ENCODE measurements around the gene NKAIN2. TPM values are rescaled to one million over a fixed set of nuclear protein-coding genes. Genes with fewer than 3 reads are reported as not detected.

Gene NKAIN2
- total RNA-seq, 1 experiment from 2014 or later: not detected

GRCh38 chr6:124002377-124003081 lies 198.9 kb downstream of the NKAIN2 start (continued):
- TF ChIP-seq, protein P1, sequence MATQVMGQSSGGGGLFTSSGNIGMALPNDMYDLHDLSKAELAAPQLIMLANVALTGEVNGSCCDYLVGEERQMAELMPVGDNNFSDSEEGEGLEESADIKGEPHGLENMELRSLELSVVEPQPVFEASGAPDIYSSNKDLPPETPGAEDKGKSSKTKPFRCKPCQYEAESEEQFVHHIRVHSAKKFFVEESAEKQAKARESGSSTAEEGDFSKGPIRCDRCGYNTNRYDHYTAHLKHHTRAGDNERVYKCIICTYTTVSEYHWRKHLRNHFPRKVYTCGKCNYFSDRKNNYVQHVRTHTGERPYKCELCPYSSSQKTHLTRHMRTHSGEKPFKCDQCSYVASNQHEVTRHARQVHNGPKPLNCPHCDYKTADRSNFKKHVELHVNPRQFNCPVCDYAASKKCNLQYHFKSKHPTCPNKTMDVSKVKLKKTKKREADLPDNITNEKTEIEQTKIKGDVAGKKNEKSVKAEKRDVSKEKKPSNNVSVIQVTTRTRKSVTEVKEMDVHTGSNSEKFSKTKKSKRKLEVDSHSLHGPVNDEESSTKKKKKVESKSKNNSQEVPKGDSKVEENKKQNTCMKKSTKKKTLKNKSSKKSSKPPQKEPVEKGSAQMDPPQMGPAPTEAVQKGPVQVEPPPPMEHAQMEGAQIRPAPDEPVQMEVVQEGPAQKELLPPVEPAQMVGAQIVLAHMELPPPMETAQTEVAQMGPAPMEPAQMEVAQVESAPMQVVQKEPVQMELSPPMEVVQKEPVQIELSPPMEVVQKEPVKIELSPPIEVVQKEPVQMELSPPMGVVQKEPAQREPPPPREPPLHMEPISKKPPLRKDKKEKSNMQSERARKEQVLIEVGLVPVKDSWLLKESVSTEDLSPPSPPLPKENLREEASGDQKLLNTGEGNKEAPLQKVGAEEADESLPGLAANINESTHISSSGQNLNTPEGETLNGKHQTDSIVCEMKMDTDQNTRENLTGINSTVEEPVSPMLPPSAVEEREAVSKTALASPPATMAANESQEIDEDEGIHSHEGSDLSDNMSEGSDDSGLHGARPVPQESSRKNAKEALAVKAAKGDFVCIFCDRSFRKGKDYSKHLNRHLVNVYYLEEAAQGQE (IDR thresholded peaks at IDR 0.05; ENCODE audit: low read depth): no peak
- no peak for TF ChIP-seq EZH2 (IDR thresholded peaks at IDR 0.05)
- no peak for TF ChIP-seq ZNF274 (IDR thresholded peaks at IDR 0.05; ENCODE audit: low read depth, low read length)
- TF ChIP-seq CBX3 (IDR thresholded peaks at IDR 0.05; ENCODE audit: low read depth): no peak
- no peak for TF ChIP-seq EZH2phosphoT487 (IDR thresholded peaks at IDR 0.05; ENCODE audit: borderline replicate concordance)
- TF ChIP-seq JUND (IDR thresholded peaks at IDR 0.05): no peak
- no peak for TF ChIP-seq CEBPB (IDR thresholded peaks at IDR 0.05; ENCODE audit: low read depth)
- TF ChIP-seq, protein P2, sequence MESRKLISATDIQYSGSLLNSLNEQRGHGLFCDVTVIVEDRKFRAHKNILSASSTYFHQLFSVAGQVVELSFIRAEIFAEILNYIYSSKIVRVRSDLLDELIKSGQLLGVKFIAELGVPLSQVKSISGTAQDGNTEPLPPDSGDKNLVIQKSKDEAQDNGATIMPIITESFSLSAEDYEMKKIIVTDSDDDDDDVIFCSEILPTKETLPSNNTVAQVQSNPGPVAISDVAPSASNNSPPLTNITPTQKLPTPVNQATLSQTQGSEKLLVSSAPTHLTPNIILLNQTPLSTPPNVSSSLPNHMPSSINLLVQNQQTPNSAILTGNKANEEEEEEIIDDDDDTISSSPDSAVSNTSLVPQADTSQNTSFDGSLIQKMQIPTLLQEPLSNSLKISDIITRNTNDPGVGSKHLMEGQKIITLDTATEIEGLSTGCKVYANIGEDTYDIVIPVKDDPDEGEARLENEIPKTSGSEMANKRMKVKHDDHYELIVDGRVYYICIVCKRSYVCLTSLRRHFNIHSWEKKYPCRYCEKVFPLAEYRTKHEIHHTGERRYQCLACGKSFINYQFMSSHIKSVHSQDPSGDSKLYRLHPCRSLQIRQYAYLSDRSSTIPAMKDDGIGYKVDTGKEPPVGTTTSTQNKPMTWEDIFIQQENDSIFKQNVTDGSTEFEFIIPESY (IDR thresholded peaks at IDR 0.05; ENCODE audit: extremely low read depth, insufficient replicate concordance, low read length): no peak

DNA sequence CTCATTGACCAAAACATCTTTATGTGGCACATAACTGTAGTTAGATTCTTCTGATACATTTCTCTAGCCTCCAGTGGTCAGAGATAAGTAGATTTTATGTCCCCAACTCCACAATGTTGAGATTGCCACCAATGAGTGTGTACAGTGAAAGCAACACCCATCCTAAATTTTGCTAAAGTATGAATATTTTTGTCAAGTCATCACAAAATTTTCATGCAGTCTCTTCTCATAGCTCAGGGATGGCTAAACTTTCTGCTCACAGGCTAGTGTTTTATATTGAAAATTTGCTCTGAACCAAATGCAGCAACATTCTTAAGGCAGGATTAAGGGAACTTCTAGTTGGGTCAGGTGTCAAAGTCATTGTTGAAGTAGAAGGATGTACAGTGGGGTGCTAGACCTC lies 203.6 kb downstream of the NKAIN2 start:
- no peaks in the 10 kb centered on the region for H4K20me1 ChIP-seq (ENCODE audit: insufficient read depth)
- POLR2A ChIA-PET: no interaction called here
- no peaks in the 10 kb centered on the region; a peak in 1 of 4 replicates for H3K36me3 ChIP-seq (ENCODE audit: control insufficient read depth in 1 of 2, insufficient read depth in 2 of 2, low read length in 2 of 2)
- intact Hi-C loops (cut with micrococcal nuclease): no loop called here
- H3K4me3 ChIP-seq (replicated peaks in 1 of 2; ENCODE audit: low read depth in 1 of 2, low read length in 2 of 2): no peak overlapping the region
- H3K4me2 ChIP-seq (ENCODE audit: low read length): no peak overlapping the region
- no peak overlapping the region for H3K9ac ChIP-seq (ENCODE audit: low read length)
- H3K79me2 ChIP-seq (ENCODE audit: insufficient read depth, low read length): no peaks in the 10 kb centered on the region
- RAD21 ChIA-PET (ENCODE audit: low non-redundant PET in 1 of 2, low total read pairs in 2 of 2, uncharacterized antibody in 2 of 2, unreplicated experiment in 2 of 2): no interaction called here
- DNase-seq (ENCODE audit: low read depth, low spot score) (no peak), ATAC-seq (no peak)
- H3K27me3 ChIP-seq (ENCODE audit: insufficient read depth, low read length): peaks cover 21% of the 10 kb centered on the region
- no peaks in the 10 kb centered on the region for H3K9me2 ChIP-seq (ENCODE audit: insufficient read depth)
- no peak overlapping the region for H3K27ac ChIP-seq (ENCODE audit: low read depth, low read length)
- H3K4me1 ChIP-seq (ENCODE audit: control insufficient read depth in 1 of 2, insufficient read depth in 2 of 2, low read length in 2 of 2): no peaks in the 10 kb centered on the region
- no TSS peak for BruUV-seq (replicated peaks)
- CTCF ChIA-PET: no interaction called here
- no peak overlapping the region for H2AFZ ChIP-seq (ENCODE audit: low read depth, low read length, poor library complexity, severe bottlenecking)
- H3K9me3 ChIP-seq (ENCODE audit: control insufficient read depth in 1 of 2, insufficient read depth in 1 of 2, low read depth in 1 of 2, low read length in 2 of 2): no peaks in the 10 kb centered on the region
- no peak for TF ChIP-seq CBX3 (IDR thresholded peaks at IDR 0.05; ENCODE audit: low read depth)
- TF ChIP-seq, protein P3, sequence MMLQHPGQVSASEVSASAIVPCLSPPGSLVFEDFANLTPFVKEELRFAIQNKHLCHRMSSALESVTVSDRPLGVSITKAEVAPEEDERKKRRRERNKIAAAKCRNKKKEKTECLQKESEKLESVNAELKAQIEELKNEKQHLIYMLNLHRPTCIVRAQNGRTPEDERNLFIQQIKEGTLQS (IDR thresholded peaks at IDR 0.05): no peak
- TF ChIP-seq, protein P2 (IDR thresholded peaks at IDR 0.05; ENCODE audit: extremely low read depth, insufficient replicate concordance, low read length): no peak
- TF ChIP-seq, protein P1 (IDR thresholded peaks at IDR 0.05; ENCODE audit: low read depth): no peak
